HCT116 (cell line): ENCODE measurements around the gene ZNF212. TPM values are rescaled to one million over a fixed set of nuclear protein-coding genes. Genes with fewer than 3 reads are reported as not detected.
"Not testable (repeated sequence)": the region's sequence is repeated elsewhere in the genome, so short reads cannot be mapped to it uniquely, and the experiment has no call there.

Source experiments
- ATAC-seq: fragments of 200-7000 bp; cut with Tn5 transposase; 2 replicates; pipeline ENCODE4 v1.9.1; 2020; ENCODE audit warnings: mild to moderate bottlenecking, moderate library complexity
- BruUV-seq: library from RNA; stranded (reverse); fragments of 400-500 nt; replicated peaks from 2 replicates; lab custom pipeline; 2021; lab: Mats Ljungman, UMichigan
- CTCF ChIA-PET: fragments of 300-600 bp; sonication (Branson Sonifier 250); formaldehyde crosslinking; loops from one replicate; lab custom pipeline; 2021; ENCODE audit warnings: antibody characterized with exemption; lab: Charles Lee
- POLR2A ChIA-PET: fragments of 300-600, 350-600 bp; sonication (Branson Sonifier 250); formaldehyde crosslinking; loops from one replicate; lab custom pipeline; 2021; ENCODE audit warnings: antibody characterized with exemption; lab: Charles Lee
- RAD21 ChIA-PET, 2 experiments: fragments of 300-600 bp; sonication (Branson Sonifier 250); formaldehyde crosslinking; loops; one replicate each; lab custom pipeline; 2023; ENCODE audit warnings: low total read pairs in 2 of 2; ENCODE audit not compliant: uncharacterized antibody in 2 of 2, unreplicated experiment in 2 of 2, low non-redundant PET in 1 of 2; lab: Charles Lee
- DNase-seq: peaks from one replicate; pipeline ENCODE4 v3.0.0-alpha.2; 2010; ENCODE audit warnings: low read depth, low spot score
- H2AFZ ChIP-seq: fragments of 200-600 bp; shearing (Covaris generic), sonication (generic); 2 replicates; pipeline ENCODE4 v1.6.1; 2017; ENCODE audit warnings: low read depth, mixed run types, mixed read lengths, antibody characterized with exemption, low read length; ENCODE audit not compliant: poor library complexity, severe bottlenecking
- H3K27ac ChIP-seq: 2 replicates; pipeline ENCODE4 v1.5.1; 2012; ENCODE audit warnings: low read depth, low read length
- H3K27me3 ChIP-seq: fragments of 200-600 bp; sonication (generic); 2 replicates; pipeline ENCODE4 v1.6.1; 2016; ENCODE audit warnings: mixed run types, low read length, mixed read lengths; ENCODE audit not compliant: insufficient read depth
- H3K36me3 ChIP-seq, 2 experiments: fragments of 200-500 bp in 1 of 2; fragments of 200-600 bp in 1 of 2; sonication (Bioruptor generic) in 1 of 2; sonication (generic) in 1 of 2; 2 replicates each; pipeline versions ENCODE4 v1.5.1 to v1.6.1; 2014 to 2016; ENCODE audit warnings: low read length in 2 of 2, inconsistent platforms in 1 of 2, mixed read lengths in 1 of 2, mixed run types in 1 of 2; ENCODE audit not compliant: insufficient read depth in 2 of 2, control insufficient read depth in 1 of 2
- H3K4me1 ChIP-seq, 2 experiments: fragments of 200-600 bp in 1 of 2; sonication (generic) in 1 of 2; 2 replicates each; pipeline versions ENCODE4 v1.5.1 to v1.6.1; 2012 to 2017; ENCODE audit warnings: low read length in 2 of 2, inconsistent platforms in 1 of 2, mild to moderate bottlenecking in 1 of 2, mixed read lengths in 1 of 2, mixed run types in 1 of 2, moderate library complexity in 1 of 2; ENCODE audit not compliant: insufficient read depth in 2 of 2, control insufficient read depth in 1 of 2
- H3K4me2 ChIP-seq: fragments of 200-600 bp; sonication (generic); 2 replicates; pipeline ENCODE4 v1.6.1; 2017; ENCODE audit warnings: mixed run types, low read length, mixed read lengths
- H3K4me3 ChIP-seq, 2 experiments: fragments of 200-600 bp in 1 of 2; sonication (generic) in 1 of 2; replicated peaks in 1 of 2; 2 replicates each; pipeline ENCODE4 v1.5.1; 2011 to 2016; ENCODE audit warnings: low read length in 2 of 2, control low read depth in 1 of 2, low read depth in 1 of 2, mild to moderate bottlenecking in 1 of 2, mixed read lengths in 1 of 2, mixed run types in 1 of 2
- H3K79me2 ChIP-seq: fragments of 200-600 bp; sonication (generic); 2 replicates; pipeline ENCODE4 v1.6.1; 2017; ENCODE audit warnings: mild to moderate bottlenecking, mixed run types, low read length, moderate library complexity, mixed read lengths; ENCODE audit not compliant: insufficient read depth
- H3K9ac ChIP-seq: fragments of 200-600 bp; sonication (generic); 2 replicates; pipeline ENCODE4 v1.6.1; 2016; ENCODE audit warnings: low read length, mixed read lengths
- H3K9me2 ChIP-seq: fragments of 200-600 bp; sonication (generic), shearing (Covaris generic); 2 replicates; pipeline ENCODE4 v1.6.1; 2017; ENCODE audit warnings: mixed run types, mild to moderate bottlenecking, moderate library complexity; ENCODE audit not compliant: insufficient read depth
- H3K9me3 ChIP-seq, 2 experiments: fragments of 200-500 bp in 1 of 2; fragments of 200-600 bp in 1 of 2; sonication (Bioruptor generic) in 1 of 2; sonication (generic) in 1 of 2; 2 replicates each; pipeline ENCODE4 v1.6.1; 2014 to 2017; ENCODE audit warnings: low read length in 2 of 2, mixed read lengths in 2 of 2, inconsistent platforms in 1 of 2, low read depth in 1 of 2, mild to moderate bottlenecking in 1 of 2, mixed run types in 1 of 2, moderate library complexity in 1 of 2; ENCODE audit not compliant: control insufficient read depth in 1 of 2, insufficient read depth in 1 of 2
- H4K20me1 ChIP-seq: fragments of 200-600 bp; sonication (generic), shearing (Covaris generic); 2 replicates; pipeline ENCODE4 v1.6.1; 2017; ENCODE audit warnings: mixed run types, mild to moderate bottlenecking, moderate library complexity; ENCODE audit not compliant: insufficient read depth
- FOSL1 ChIP-seq: IDR thresholded peaks from 2 replicates; pipeline ENCODE4 v1.6.1; 2012; ENCODE audit warnings: low read depth
- JUND ChIP-seq: IDR thresholded peaks from 2 replicates; pipeline ENCODE4 v1.6.1; 2012
- POLR2AphosphoS5 ChIP-seq: IDR thresholded peaks from 2 replicates; pipeline ENCODE4 v1.6.1; 2011; ENCODE audit warnings: mild to moderate bottlenecking, low read depth, low read length, moderate library complexity
- SP1 ChIP-seq: IDR thresholded peaks from 2 replicates; pipeline ENCODE4 v1.6.1; 2012; ENCODE audit warnings: low read depth
- SRF ChIP-seq: IDR thresholded peaks from 2 replicates; pipeline ENCODE4 v1.6.1; 2012; ENCODE audit warnings: low read depth
- ZBTB33 ChIP-seq: IDR thresholded peaks from 2 replicates; pipeline ENCODE4 v1.6.1; 2011; ENCODE audit warnings: mild to moderate bottlenecking, low read length, moderate library complexity; ENCODE audit not compliant: insufficient replicate concordance; ENCODE audit errors: extremely low read depth
- ZFX ChIP-seq: fragments of 450-650 bp; IDR thresholded peaks from 2 replicates; pipeline ENCODE4 v1.6.1; 2017
- intact Hi-C: fragments of 100-400 bp; cut with micrococcal nuclease; formaldehyde crosslinking; loops from 2 replicates; pipeline ENCODE4 v1.10.0; 2022
- total RNA-seq: library from RNA; stranded (reverse); gene quantifications from one replicate; pipeline ENCODE4 v1.2.1, GENCODE V29; 2021; ENCODE audit not compliant: unreplicated experiment
- TF ChIP-seq, protein P1 (sequence below): IDR thresholded peaks from 2 replicates; pipeline ENCODE4 v1.6.1; 2012

The ZNF212 gene
- total RNA-seq, 1 experiment from 2014 or later, result 13.7 TPM

DNA sequence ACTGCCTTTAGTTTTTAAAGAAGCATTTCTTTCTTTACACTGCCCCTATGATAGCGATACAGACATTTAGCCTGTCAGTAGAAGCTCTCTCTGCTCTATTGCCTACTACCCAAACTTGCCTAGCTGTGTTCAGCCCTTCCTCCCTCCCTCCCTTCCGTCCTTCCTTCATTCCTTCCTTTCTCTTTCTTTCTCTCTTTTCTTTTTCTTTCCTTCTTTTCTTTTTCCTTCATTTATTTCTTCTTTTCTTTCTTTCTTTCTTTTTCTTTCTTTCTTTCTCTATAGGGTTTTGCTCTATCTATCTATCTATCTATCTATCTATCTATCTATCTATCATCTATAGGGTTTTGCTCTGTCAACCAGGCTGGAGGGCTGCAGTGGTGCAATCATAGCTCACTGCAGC lies 7.1 kb upstream of the ZNF212 start:
- RAD21 ChIA-PET, result no interaction called here
- intact Hi-C loops, result loop anchor here (5.0 kb wide), 1 partner anchor 35 kb away; the partner anchor contains the start of gene ZNF282
- Histone ChIP-seq H3K27ac (no peak overlapping the region), H3K4me1 (peaks cover 20 to 32% of the 10 kb centered on the region in 2 experiments), H3K36me3 (no peaks in the 10 kb centered on the region), H3K4me3 (no peak overlapping the region), H4K20me1 (no peaks in the 10 kb centered on the region), H3K4me2 (peak overlapping the region; percentile 58), H3K27me3 (no peaks in the 10 kb centered on the region), H2AFZ (no peak overlapping the region), H3K79me2 (no peaks in the 10 kb centered on the region), H3K9me3 (no peaks in the 10 kb centered on the region)
- CTCF ChIA-PET, result interaction anchor here (1.2 kb wide), 1 partner anchor 30 kb away, joined by 3 read pairs; the partner anchor contains the start of gene ZNF783
- ATAC-seq, result no peak
- BruUV-seq, result no TSS peak
- no peak for DNase-seq
- TF ChIP-seq SRF (no peak), ZFX (no peak)
- TF ChIP-seq, all 23 proteins: peak for 0
- Histone ChIP-seq H3K9me2 (no peaks in the 10 kb centered on the region), H3K9ac (no peak overlapping the region)
- POLR2A ChIA-PET, result interaction anchor here (0.7 kb wide), 1 partner anchor 8 kb away, joined by 3 read pairs; no protein-coding TSS in a partner anchor

DNA sequence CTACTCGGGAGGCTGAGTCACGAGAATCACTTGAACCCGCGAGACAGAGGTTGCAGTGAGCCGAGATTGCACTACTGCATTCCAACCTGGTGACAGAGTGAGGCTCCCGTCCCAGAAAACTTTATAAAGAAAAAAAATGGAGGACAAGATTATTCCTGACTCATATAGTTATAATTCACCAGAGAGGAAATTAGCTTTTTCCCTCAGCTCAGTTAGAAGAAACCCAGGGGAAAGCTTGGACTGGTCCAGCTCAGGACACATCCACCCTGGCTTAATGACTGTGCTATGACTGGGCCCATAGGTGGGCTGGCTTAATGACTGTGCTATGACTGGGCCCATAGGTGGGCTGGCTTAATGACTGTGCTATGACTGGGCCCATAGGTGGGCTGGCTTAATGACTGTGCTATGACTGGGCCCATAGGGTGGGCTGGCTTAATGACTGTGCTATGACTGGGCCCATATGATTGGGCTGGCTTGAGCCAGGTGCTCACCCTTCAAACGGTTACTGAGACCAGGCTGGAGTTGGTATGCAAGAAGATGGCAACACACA lies 5.7 kb upstream of the ZNF212 start:
- Histone ChIP-seq H3K9ac (peak overlapping the region; percentile 45), H3K4me1 (peaks cover 20 to 32% of the 10 kb centered on the region in 2 experiments), H3K27ac (peak overlapping the region; percentile 39; the same call in 1 of the 2 replicates), H3K4me2 (peak overlapping the region; percentile 58)
- RAD21 ChIA-PET, H3K36me3 ChIP-seq, H3K9me3 ChIP-seq, H2AFZ ChIP-seq, H3K4me3 ChIP-seq, H4K20me1 ChIP-seq, H3K9me2 ChIP-seq, H3K79me2 ChIP-seq, BruUV-seq, POLR2A ChIA-PET, H3K27me3 ChIP-seq: not testable (repeated sequence)
- intact Hi-C loops, result loop anchor here (5.0 kb wide), 1 partner anchor 36 kb away; the partner anchor contains the start of gene ZNF282
- ATAC-seq (peak; percentile 78), DNase-seq (peak; percentile 61)
- CTCF ChIA-PET, result interaction anchor here (1.2 kb wide), 1 partner anchor 29 kb away, joined by 4 read pairs; the partner anchor contains the start of gene ZNF783
- TF ChIP-seq FOSL1 (peak; percentile 88), ZBTB33 (peak; percentile 49), SRF (0 out of 2 replicates have a peak, but pooled peaks have one; percentile 23), JUND (peak; percentile 69), SP1 (peak; percentile 62), POLR2AphosphoS5 (peak; percentile 55)
- TF ChIP-seq, protein P1, sequence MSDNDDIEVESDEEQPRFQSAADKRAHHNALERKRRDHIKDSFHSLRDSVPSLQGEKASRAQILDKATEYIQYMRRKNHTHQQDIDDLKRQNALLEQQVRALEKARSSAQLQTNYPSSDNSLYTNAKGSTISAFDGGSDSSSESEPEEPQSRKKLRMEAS, result peak; percentile 18; the same call in 1 of the 2 replicates
